KOPT-K1 (cell line): ENCODE results near the gene CTRB2.

Experiments used
- H3K27ac ChIP-seq: fragments of 200-600 bp; sonication (generic); 2 replicates; pipeline ENCODE4 v1.5.1; 2016; ENCODE audit warnings: antibody characterized with exemption, mild to moderate bottlenecking, low read depth, low read length; ENCODE audit not compliant: poor library complexity, severe bottlenecking
- H3K36me3 ChIP-seq: fragments of 200-600 bp; sonication (generic); 2 replicates; pipeline ENCODE4 v1.5.1; 2017; ENCODE audit warnings: antibody characterized with exemption, mild to moderate bottlenecking, low read length, moderate library complexity; ENCODE audit not compliant: insufficient read depth
- H3K9me3 ChIP-seq: fragments of 200-600 bp; sonication (generic); 2 replicates; pipeline ENCODE4 v1.5.1; 2017; ENCODE audit warnings: antibody characterized with exemption, low read length, mild to moderate bottlenecking; ENCODE audit not compliant: insufficient read depth, poor library complexity, severe bottlenecking

The CTRB2 gene

DNA sequence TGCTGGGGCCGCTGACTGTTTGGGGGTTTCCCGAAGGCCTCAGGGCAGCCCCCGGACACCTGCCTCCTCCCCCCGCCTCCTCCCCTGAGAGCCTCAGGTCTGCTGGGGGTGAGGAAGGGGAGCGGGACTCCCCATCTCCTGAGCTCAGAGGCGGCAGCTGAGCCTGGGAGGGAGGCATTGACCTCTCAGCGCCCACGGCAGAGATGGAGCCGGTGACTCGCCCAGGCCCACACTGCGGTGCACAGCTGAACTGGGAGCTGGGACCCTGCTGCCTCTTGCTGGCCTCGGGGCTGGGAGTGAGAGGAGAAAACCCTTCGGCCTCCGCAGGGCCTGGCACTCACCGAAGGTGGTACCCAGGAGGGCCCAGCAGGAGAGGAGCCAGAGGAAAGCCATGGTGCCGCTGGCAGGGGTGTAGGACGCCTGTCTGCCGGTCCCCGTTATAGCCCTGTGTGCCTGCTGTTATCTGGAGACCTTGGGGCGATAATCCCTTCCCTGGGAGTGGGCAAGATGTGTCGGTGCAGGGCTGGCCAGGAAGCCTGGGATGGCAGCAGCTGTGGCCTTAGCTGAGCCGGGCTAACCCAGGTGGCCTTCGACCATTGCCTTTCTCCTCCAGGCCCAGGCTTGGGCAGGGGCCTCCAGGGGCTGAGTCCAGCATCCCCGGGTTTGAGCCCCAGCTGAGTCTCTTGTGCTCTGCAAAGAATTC is at the start of gene CTRB2:
Gene CTRB2, minus strand, starts transcription at position 413 of the 703 bp plus-strand sequence. Its CDS starts 20 bp downstream, at position 393.
- H3K36me3 ChIP-seq: no peaks in the 10 kb centered on the region
- H3K27ac ChIP-seq: no peak within 1 kb of the TSS

GRCh38 chr16:75256059-75256571 is 49.2 kb upstream of the CTRB2 start:
- Histone ChIP-seq H3K27ac (no peak overlapping the region), H3K9me3 (no peaks in the 10 kb centered on the region), H3K36me3 (no peaks in the 10 kb centered on the region)

More for the DNA sequence above, at the start of gene CTRB2:
- no peaks in the 10 kb centered on the region for H3K9me3 ChIP-seq

GRCh38 chr16:75254359-75254837 is 47.4 kb upstream of the CTRB2 start:
- Histone ChIP-seq H3K27ac (no peak overlapping the region), H3K36me3 (no peaks in the 10 kb centered on the region), H3K9me3 (no peaks in the 10 kb centered on the region)

DNA sequence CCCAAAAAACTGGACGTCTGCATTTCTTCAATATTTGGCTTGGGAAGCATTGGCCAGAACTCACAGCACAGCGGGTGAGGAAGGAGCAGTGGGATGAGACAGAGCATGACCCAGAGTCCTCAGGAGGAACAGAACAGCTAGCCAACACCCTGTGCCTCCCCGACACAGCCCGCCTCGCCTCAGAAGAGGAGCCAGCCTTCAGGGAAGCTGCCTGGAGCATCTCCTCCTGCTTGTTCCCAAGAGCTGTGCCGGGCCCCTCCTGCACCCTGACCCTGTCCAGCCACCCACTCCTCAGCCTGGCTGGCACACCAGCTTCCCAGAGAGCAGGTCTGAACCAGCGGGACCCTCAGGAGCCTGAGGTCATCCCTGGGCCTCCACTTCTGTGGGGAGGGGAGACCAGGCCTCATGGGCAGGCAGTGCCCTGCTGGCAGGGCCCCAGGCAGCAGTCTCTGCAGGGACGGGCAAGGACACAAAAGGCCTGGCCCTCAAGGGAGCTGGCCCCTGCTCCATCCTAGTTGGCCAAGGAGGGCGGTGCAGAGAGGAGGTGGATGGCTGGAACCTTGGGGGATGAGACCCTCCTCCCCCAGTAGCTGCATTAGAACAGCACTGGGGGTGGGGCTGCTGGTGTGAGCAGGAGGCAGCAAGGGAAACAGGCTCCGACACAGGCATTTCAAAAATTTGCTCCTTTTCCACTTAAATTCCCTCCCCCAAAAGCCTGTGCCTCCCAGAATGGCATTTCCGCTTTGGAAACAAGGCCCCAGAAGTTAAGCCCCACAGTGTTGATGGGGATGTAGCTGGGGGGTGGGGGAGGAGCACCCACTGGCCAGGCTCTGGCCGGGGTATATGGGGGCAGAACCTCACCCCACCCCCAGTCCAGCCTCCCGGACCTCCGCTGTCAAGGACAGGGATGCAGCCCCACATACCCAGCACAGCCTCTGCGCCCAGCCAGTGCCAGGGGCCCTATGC is 46.3 kb upstream of the CTRB2 start:
- no peaks in the 10 kb centered on the region for H3K9me3 ChIP-seq
- no peak overlapping the region for H3K27ac ChIP-seq
- no peaks in the 10 kb centered on the region for H3K36me3 ChIP-seq

GRCh38 chr16:75252049-75252864 is 45.3 kb upstream of the CTRB2 start:
- Histone ChIP-seq H3K9me3 (no peaks in the 10 kb centered on the region), H3K27ac (no peak overlapping the region), H3K36me3 (no peaks in the 10 kb centered on the region)

DNA sequence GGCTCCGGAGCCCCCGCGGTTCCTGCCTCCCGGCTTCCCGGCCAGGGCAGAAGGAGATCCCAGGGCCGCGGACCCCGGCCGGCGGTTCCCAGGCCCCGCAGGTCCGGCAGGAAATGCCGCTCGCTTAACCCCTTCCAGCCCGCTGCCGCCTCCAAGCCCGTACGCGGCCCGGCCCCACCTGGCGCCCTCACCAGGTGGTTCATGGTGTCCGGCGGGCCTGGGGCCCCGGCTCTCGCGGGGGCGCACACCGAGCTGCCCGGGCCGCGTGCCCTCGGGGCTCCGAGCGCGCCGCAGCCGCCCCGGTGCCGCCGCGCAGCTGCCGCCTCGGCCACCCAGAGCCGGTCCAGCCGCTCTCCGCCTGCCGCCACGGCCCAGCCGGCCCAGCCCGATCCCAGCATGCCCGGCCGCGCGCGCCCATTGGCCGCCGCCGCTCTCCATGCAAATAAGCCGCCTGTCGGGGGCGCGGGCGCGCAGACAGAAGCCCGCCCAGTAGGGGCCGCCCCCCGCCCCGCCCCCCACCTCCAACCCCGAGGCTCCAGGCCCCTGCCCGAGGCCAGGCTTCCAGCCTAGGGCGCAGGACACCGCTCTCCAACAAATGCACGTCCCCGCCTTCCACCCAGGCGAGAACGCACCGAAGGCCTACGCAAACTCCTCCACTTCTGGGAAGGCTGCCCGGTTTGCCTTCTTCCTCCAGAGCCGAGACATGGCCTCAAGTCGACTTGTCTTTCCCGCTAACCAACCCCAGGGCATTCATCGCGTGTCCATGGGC is 44.5 kb upstream of the CTRB2 start, which contains the start of gene BCAR1:
Gene BCAR1, minus strand, starts transcription at position 345 of the 769 bp plus-strand sequence. Its CDS starts 142 bp downstream, at position 203.
- Histone ChIP-seq H3K9me3 (no peaks in the 10 kb centered on the region), H3K27ac (no peak within 1 kb of the TSS), H3K36me3 (no peaks in the 10 kb centered on the region)

DNA sequence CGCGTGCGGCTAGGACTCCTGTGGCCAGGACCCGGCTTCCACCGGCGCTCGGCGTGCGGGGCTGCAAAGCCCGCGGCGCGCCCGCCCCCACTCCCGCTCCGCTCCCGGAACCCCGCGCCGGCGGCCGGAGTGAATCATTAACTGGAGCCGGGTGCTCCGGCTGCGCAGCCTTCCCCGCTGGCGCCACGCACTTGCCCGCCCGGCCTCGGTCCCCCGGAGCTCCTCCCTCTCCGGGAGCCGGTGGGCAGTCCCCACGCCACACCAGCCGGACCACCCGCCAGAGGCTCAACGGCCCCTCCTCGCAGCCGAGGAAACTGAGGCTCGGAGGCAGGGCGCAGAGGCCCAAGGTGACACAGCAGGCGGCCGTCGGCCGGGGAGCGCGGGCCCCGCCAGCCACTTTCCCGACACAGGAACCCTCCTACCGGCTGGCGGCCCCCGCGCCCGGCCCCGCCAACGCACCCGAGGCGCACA is 43.9 kb upstream of the CTRB2 start:
- Histone ChIP-seq H3K9me3 (no peaks in the 10 kb centered on the region), H3K36me3 (no peaks in the 10 kb centered on the region), H3K27ac (no peak overlapping the region)

DNA sequence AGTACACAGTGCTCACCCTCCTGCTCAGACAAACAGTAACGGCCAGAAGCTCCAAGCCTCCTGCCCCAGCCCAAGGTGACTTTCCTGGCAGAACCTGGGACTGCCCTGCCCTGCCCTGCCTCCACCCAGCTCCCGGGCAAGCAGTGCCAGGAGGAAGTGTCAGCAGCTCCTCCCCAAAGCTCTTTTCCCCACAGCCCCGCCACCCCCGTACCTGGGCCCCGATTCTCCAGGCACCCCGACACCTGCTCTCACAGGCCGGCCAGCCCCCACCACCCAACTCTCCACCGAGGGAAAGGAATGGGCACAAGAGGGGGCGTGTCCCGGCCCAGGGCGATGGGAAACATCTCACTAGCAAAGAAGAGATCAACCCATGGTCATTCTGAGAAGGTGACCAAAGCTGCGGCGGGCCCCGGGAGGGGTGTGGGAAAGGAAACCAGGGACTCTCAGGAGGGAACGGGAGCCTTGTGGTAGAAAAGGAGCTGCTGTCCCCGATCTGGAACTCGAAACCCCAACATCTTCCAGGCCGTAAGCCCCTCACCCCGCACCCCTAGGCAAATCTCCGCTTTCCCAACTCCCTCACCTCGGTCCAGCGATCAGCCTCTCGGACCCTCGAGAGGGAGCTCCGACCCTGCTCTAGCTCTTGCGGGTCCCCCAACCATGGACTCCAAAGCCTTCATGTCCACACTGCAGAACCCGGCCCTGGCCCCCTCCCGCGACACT is 43.3 kb upstream of the CTRB2 start:
- Histone ChIP-seq H3K36me3 (no peaks in the 10 kb centered on the region), H3K9me3 (no peaks in the 10 kb centered on the region), H3K27ac (no peak overlapping the region)

DNA sequence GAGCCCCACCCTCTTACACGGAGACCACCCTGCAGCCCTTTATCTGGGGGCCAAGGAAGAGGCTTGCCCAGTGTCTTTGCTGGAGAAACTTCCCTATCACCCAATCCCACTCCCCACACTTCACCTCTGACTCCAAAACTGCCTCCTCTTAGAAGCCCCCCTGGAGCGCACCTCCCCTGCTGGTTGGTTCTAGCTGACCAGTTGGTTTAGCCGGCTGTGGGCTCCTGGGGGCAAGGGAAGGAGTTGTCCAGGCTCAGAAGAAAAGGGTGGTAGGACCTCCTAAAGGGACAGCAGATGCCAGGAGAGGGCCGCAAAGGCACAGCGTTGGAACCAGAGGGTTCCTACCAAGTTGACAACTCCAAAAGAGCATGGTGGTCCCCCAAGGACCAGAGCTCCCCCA is 42.5 kb upstream of the CTRB2 start:
- Histone ChIP-seq H3K36me3 (no peaks in the 10 kb centered on the region), H3K9me3 (no peaks in the 10 kb centered on the region), H3K27ac (no peak overlapping the region)

DNA sequence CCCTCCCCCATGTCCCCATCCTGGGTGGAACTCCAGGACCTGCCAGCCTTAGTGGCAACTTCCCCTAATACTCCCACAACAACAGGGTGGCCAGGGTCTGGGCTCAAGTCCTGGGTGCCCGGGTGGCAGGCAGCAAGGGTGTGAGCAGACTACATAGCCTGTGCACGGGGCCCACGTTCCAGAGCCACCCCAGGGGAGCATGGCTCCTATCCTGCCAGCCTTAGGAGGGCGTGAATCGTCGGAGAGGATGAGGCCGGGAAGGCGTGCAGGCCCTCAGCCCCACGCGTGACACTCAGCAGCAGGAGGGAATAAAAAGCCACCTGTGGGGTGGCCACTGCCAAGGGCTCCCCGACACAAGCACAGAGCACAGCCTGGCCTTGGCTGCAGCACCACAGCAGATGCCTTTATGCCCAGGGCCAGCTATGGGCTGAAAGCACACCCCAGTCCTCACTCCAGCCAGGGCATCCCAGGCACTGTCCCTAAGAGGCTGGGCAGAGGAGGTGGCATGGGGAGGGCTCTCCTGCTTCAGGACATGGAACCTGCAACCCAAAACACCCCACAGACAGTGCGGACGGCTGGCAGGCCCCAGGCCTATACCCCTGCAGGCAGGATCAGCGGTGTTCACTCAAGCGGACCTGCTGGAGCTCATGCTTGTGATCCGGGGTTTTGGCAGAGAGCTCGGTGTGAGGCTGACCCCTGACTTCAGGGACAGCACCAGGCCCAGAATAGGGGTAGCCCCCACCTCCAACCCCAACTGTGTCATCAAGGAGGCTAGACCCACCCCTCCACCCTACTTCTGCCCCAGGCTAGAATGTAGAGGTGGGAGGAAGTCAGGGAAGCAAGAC is 41.8 kb upstream of the CTRB2 start:
- H3K27ac ChIP-seq: no peak overlapping the region
- no peaks in the 10 kb centered on the region for H3K36me3 ChIP-seq
- no peaks in the 10 kb centered on the region for H3K9me3 ChIP-seq

GRCh38 chr16:75248142-75248535 is 41.2 kb upstream of the CTRB2 start:
- Histone ChIP-seq H3K27ac (no peak overlapping the region), H3K9me3 (no peaks in the 10 kb centered on the region)

DNA sequence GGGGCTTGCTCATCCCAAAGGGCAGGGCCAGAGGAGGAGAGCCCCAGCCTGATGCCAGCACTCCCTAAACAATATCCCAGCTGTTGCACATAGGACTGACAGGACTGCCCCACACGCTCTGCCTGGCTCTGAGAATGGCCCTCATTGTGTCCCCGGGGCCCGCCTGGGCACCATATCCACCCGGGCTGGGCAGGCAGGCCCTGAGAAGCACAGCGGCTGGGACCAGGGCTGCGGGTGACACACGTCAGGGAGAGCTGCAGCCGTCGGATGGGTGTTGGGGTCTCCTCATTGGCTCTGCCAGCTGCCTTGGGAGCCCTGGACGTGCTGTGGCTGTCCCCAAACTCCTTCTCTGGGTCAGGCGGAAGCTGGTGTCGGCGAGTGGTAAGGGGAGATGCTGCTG is 40.3 kb upstream of the CTRB2 start:
- Histone ChIP-seq H3K27ac (no peak overlapping the region), H3K36me3 (no peaks in the 10 kb centered on the region), H3K9me3 (no peaks in the 10 kb centered on the region)

More at GRCh38 chr16:75248142-75248535, 41.2 kb upstream of the CTRB2 start:
- H3K36me3 ChIP-seq: no peaks in the 10 kb centered on the region
